ENCODE measurements around the gene PCMTD2.
"Not testable (repeated sequence)": the region's sequence is repeated elsewhere in the genome, so short reads cannot be mapped to it uniquely, and the experiment has no call there.

The PCMTD2 gene

GRCh38 chr20:64315884-64316283 is 60.3 kb downstream of the PCMTD2 start:
- not testable (repeated sequence) for FAIRE-seq; DNase-seq (ENCODE audit: insufficient read length, low spot score)

- not testable (repeated sequence) for DNase-seq (ENCODE audit: insufficient read length, low spot score)
Measured at GRCh38 chr20:64316415-64317083, 61.0 kb downstream of the PCMTD2 start.

GRCh38 chr20:64317331-64317730 is 61.8 kb downstream of the PCMTD2 start:
- not testable (repeated sequence) for DNase-seq (ENCODE audit: insufficient read length, low spot score); FAIRE-seq

More at GRCh38 chr20:64316415-64317083, 61.0 kb downstream of the PCMTD2 start:
- not testable (repeated sequence) for FAIRE-seq

- not testable (repeated sequence) for DNase-seq (ENCODE audit: insufficient read length, low spot score); FAIRE-seq
Measured at GRCh38 chr20:64318056-64318455, 62.5 kb downstream of the PCMTD2 start.

- not testable (repeated sequence) for DNase-seq (ENCODE audit: insufficient read length, low spot score); FAIRE-seq
Measured at GRCh38 chr20:64322031-64322789, 66.7 kb downstream of the PCMTD2 start.
